Kasumi-1 (cell line): ENCODE measurements around the gene ATP8B3.
"Not testable (repeated sequence)": the region's sequence is repeated elsewhere in the genome, so short reads cannot be mapped to it uniquely, and the experiment has no call there.

Experiments
- DNase-seq, 2 experiments: peaks; one replicate each; lab custom pipeline; 2025; lab: John Stamatoyannopoulos, UW

The ATP8B3 gene

GRCh38 chr19:1815605-1816529 lies 3.8 kb upstream of the ATP8B3 start:
- DNase-seq: no peak

- DNase-seq: no peak
Observed at GRCh38 chr19:1814833-1815604, 2.9 kb upstream of the ATP8B3 start.

GRCh38 chr19:1814391-1814790 lies 2.3 kb upstream of the ATP8B3 start:
- DNase-seq: no peak

- DNase-seq: peak in 1 of 2 experiments; percentile 6
Observed at GRCh38 chr19:1813192-1814182, 1.4 kb upstream of the ATP8B3 start.

- DNase-seq: peak; percentile 98
Observed at GRCh38 chr19:1812426-1813191, 533 bp upstream of the ATP8B3 start.

- DNase-seq: peak in 1 of 2 experiments; percentile 14
Observed at GRCh38 chr19:1811472-1811894, 593 bp downstream of the ATP8B3 start.

- DNase-seq: no peak
Observed at GRCh38 chr19:1810439-1811160, 1.5 kb downstream of the ATP8B3 start.

GRCh38 chr19:1809678-1810077 lies 2.4 kb downstream of the ATP8B3 start:
- no peak for DNase-seq

- DNase-seq: no peak
Observed at GRCh38 chr19:1808395-1808731, 3.7 kb downstream of the ATP8B3 start.

GRCh38 chr19:1807695-1808394 lies 4.2 kb downstream of the ATP8B3 start:
- DNase-seq: no peak

GRCh38 chr19:1807030-1807694 lies 4.9 kb downstream of the ATP8B3 start:
- no peak for DNase-seq

GRCh38 chr19:1806184-1807029 lies 5.7 kb downstream of the ATP8B3 start:
- DNase-seq: no peak

GRCh38 chr19:1805401-1806183 lies 6.5 kb downstream of the ATP8B3 start:
- DNase-seq: no peak

GRCh38 chr19:1804858-1805257 lies 7.2 kb downstream of the ATP8B3 start:
- no peak for DNase-seq

- DNase-seq: no peak
Observed at GRCh38 chr19:1799695-1800342, 12.3 kb downstream of the ATP8B3 start.

GRCh38 chr19:1797313-1797712 lies 14.8 kb downstream of the ATP8B3 start:
- not testable (repeated sequence) for DNase-seq
